Measurements from ENCODE around the gene SEMA4D. TPM values are rescaled to one million over a fixed set of nuclear protein-coding genes. Genes with fewer than 3 reads are reported as not detected.

SEMA4D gene
- total and polyA plus RNA-seq, 12 donors, result 2.3 to 51.0 (median 20.2) TPM

- Histone ChIP-seq H3K27ac (peak overlapping the region in 3 of 10 donors; percentile 19 to 82 (median 44)), H3K4me3 (no peak overlapping the region), H3K27me3 (no peaks in the 10 kb centered on the region), H3K9me3 (no peaks in the 10 kb centered on the region), H3K36me3 (no peaks in the 10 kb centered on the region), H3K4me1 (peaks cover 0 to 63% (median 11%) of the 10 kb centered on the region in 9 donors)
- 86 to 91% methylated on average over 7 of the region's 7 CpGs for WGBS, 2 donors
- no peak for TF ChIP-seq CTCF (IDR thresholded peaks at IDR 0.05)
- DNase-seq (no peak), ATAC-seq (peak in 5 of 8 donors; percentile 12 to 27 (median 18))
- intact Hi-C loops (cut with DNase I), result loop anchor here in 1 of 10 donors (10.0 kb wide), 1 partner anchor 54 kb away; no protein-coding TSS in a partner anchor
Observed at GRCh38 chr9:89498852-89499480, 1.1 kb upstream of the SEMA4D start.

GRCh38 chr9:89497257-89497963, 503 bp downstream of the SEMA4D start:
- ATAC-seq, result peak in 7 of 8 donors; percentile 18 to 46 (median 35)
- intact Hi-C loops (cut with DNase I), result loop anchor here in 1 of 10 donors (10.0 kb wide), 1 partner anchor 53 kb away; no protein-coding TSS in a partner anchor

GRCh38 chr9:89496645-89497256, 1.2 kb downstream of the SEMA4D start:
- WGBS, 2 donors, result 46 to 71% methylated on average over 14 of the region's 14 CpGs
- H3K4me1 ChIP-seq, result peaks cover 0 to 68% (median 11%) of the 10 kb centered on the region in 9 donors
- TF ChIP-seq CTCF (IDR thresholded peaks at IDR 0.05), result no peak
- no peaks in the 10 kb centered on the region for H3K36me3 ChIP-seq
- H3K27me3 ChIP-seq, result no peaks in the 10 kb centered on the region
- peak overlapping the region in 9 of 10 donors; percentile 63 to 77 (median 74) for H3K4me3 ChIP-seq
- peak overlapping the region in 7 of 10 donors; percentile 0 to 90 (median 45) for H3K27ac ChIP-seq
- DNase-seq (no peak), ATAC-seq (peak in 7 of 8 donors; percentile 3 to 52 (median 18))
- H3K9me3 ChIP-seq, result no peaks in the 10 kb centered on the region
- intact Hi-C loops (cut with DNase I), result loop anchor here in 1 of 10 donors (10.0 kb wide), 1 partner anchor 52 kb away; no protein-coding TSS in a partner anchor

More at GRCh38 chr9:89497257-89497963, 503 bp downstream of the SEMA4D start:
- 1 to 3% methylated on average over 52 to 58 of the region's 67 CpGs for WGBS, 2 donors
- peaks cover 0 to 74% (median 11%) of the 10 kb centered on the region in 9 donors for H3K4me1 ChIP-seq
- peak overlapping the region; percentile 53 to 77 (median 72) for H3K4me3 ChIP-seq
- no peaks in the 10 kb centered on the region for H3K36me3 ChIP-seq
- DNase-seq, result no peak
- peak overlapping the region in 7 of 10 donors; percentile 0 to 90 (median 45) for H3K27ac ChIP-seq
- H3K27me3 ChIP-seq, result no peaks in the 10 kb centered on the region
- H3K9me3 ChIP-seq, result no peaks in the 10 kb centered on the region
- TF ChIP-seq CTCF (IDR thresholded peaks at IDR 0.05), result no peak

Measured in heart right ventricle (tissue), 16 donors.